GM12872 (cell line): ENCODE results near the gene DPYD.

Source experiments
- TF ChIP-seq, protein P1 (sequence below): IDR thresholded peaks from 3 replicates; pipeline ENCODE4 v1.5.1; 2011; ENCODE audit warnings: low read depth, mild to moderate bottlenecking, low read length, moderate library complexity; ENCODE audit not compliant: insufficient read depth

Gene DPYD

GRCh38 chr1:97046765-97047420, 873.9 kb downstream of the DPYD start:
- TF ChIP-seq, protein P1, sequence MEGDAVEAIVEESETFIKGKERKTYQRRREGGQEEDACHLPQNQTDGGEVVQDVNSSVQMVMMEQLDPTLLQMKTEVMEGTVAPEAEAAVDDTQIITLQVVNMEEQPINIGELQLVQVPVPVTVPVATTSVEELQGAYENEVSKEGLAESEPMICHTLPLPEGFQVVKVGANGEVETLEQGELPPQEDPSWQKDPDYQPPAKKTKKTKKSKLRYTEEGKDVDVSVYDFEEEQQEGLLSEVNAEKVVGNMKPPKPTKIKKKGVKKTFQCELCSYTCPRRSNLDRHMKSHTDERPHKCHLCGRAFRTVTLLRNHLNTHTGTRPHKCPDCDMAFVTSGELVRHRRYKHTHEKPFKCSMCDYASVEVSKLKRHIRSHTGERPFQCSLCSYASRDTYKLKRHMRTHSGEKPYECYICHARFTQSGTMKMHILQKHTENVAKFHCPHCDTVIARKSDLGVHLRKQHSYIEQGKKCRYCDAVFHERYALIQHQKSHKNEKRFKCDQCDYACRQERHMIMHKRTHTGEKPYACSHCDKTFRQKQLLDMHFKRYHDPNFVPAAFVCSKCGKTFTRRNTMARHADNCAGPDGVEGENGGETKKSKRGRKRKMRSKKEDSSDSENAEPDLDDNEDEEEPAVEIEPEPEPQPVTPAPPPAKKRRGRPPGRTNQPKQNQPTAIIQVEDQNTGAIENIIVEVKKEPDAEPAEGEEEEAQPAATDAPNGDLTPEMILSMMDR: no peak

DNA sequence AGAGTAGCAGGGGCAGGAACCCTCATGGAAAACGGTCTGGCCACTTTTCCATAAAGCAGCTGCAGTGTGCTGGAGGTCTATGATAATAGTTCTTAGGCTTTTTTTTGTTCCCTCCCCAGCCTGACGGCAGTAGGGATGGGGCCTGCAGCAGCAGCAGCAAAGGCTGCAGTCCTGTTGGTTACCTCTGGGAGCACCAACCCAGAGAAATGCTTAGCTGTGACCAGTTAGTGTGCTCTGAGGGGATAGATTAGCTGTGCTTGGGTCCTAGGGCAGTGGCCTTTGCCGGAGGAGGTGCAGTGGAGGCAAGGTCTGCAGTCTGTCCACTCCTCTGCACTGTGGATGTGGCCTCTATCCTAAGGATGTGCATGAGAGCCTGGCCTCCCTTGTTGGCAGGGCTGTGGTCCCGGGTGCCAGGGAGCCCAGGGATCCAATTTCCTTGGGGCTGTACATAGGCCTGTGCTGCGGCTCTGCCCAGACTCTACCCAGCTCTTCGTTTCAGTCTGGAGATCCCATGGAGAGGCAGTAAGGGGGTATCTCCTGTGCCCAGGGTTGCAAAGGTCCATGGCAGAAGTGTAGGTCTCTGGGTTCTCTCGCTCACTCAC, 876.6 kb downstream of the DPYD start:
- TF ChIP-seq, protein P1: no peak

- TF ChIP-seq, protein P1: no peak
These were observed 878.3 kb downstream of the DPYD start for GRCh38 chr1:97042551-97042950.

DNA sequence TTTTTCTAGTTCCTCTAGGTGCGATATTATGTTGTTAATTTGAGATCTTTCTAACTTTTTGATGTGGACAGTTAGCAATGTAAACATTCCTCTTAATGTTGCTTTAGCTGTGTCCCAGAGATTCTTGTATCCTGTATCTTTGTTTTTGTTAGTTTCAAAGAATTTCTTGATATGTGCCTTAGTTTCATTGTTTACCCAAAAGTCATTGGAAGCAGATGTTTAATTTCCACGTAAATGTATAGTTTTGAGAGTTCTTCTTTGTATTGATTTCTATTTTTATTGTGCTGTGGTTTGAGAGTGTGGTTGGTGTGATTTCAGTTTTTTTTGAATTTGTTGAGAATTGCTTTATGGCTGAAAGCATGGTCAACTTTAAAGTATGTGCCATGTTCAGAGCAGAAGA, 879.8 kb downstream of the DPYD start:
- TF ChIP-seq, protein P1: no peak

DNA sequence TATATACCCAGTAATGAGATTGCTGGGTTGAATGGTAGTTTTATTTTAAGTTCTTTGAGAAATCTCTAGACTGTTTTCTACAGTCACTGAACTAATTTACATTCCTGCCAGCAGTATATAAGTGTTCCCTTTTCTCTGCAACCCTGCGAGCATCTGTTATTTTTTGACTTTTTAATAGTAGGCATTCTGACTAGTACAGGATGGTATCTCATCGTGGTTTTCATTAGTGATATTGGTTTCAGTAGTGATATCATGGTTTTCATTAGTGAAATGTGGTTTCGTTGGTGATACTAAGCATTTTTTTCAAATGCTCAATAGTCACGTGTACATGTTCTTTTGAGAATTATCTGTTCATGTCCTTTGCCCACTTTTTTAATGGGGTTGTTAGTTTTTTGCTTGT, 882.4 kb downstream of the DPYD start:
- TF ChIP-seq, protein P1: no peak

DNA sequence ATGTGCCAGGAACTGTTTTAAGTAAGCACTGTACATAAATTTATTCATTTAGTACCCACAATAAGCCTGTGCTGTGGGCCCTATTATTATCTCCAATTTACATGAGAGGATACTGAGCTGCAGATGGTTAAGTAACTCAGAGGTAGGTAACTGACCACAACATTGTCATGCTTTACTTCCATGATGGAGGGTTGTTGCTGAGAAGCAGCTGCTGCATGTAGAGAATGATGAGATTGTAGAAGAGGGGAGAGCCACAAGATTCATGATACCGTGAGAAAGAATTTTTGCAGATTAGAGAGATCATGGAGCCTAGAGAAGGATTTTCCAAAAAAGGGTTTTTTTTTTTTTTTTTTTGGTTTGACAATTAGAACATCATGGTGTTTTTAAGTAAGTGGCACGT, 886.2 kb downstream of the DPYD start:
- TF ChIP-seq, protein P1: no peak

DNA sequence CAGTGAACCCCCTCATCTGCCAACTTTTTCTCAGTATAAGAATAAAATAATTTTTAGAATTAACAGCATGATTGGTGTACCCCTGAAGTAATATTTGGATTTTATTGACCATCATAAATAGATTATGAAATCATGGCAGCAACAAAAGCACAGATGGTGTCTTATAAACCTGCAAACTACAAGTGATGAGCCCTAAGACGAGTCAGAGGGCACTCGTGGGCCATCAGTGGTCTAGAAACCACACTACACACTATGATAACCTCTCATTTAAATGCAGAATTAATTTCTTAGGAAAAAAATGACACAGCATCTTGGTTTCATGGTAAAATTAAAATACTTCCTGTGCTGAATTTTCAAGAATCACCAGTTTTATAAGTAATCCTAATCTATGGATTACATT, 886.9 kb downstream of the DPYD start:
- TF ChIP-seq, protein P1: no peak
